HepG2 (cell line): Measurements from ENCODE around the gene P3R3URF. TPM values are rescaled to one million over a fixed set of nuclear protein-coding genes. Genes with fewer than 3 reads are reported as not detected.

Experiments
- ATAD3A ChIP-seq: sonication (generic); formaldehyde crosslinking; IDR thresholded peaks from 2 replicates; pipeline ENCODE4 v1.4.0; 2020; ENCODE audit warnings: missing genetic modification reagents
- BRD4 ChIP-seq: sonication (generic); formaldehyde crosslinking; IDR thresholded peaks from 2 replicates; pipeline ENCODE4 v1.4.0; 2020; ENCODE audit warnings: missing genetic modification reagents
- CENPT ChIP-seq: sonication (generic); formaldehyde crosslinking; IDR thresholded peaks from 2 replicates; pipeline ENCODE4 v1.8.0; 2022; ENCODE audit warnings: low read depth, mild to moderate bottlenecking, moderate library complexity, missing genetic modification reagents
- CREB1 ChIP-seq, 2 experiments: fragments of 450-650 bp in 1 of 2; IDR thresholded peaks; 2 replicates each; pipeline ENCODE4 v1.6.1; 2016 to 2017; ENCODE audit warnings: control low read depth in 1 of 2, mild to moderate bottlenecking in 1 of 2, missing compliant biosample characterization in 1 of 2, missing genetic modification characterization in 1 of 2
- JUND ChIP-seq: sonication (generic); formaldehyde crosslinking; IDR thresholded peaks from 2 replicates; pipeline ENCODE4 v1.8.0; 2022; ENCODE audit warnings: mild to moderate bottlenecking, missing genetic modification reagents
- KDM5B ChIP-seq: sonication (generic); formaldehyde crosslinking; IDR thresholded peaks from 2 replicates; pipeline ENCODE4 v1.4.0; 2020; ENCODE audit warnings: missing genetic modification reagents, mild to moderate bottlenecking, borderline replicate concordance
- NCOA2 ChIP-seq: sonication (generic); formaldehyde crosslinking; IDR thresholded peaks from 2 replicates; pipeline ENCODE4 v1.8.0; 2022; ENCODE audit warnings: inconsistent platforms
- NR3C1 ChIP-seq: sonication (generic); formaldehyde crosslinking; IDR thresholded peaks from 2 replicates; pipeline ENCODE4 v1.4.0; 2020; ENCODE audit warnings: missing genetic modification reagents
- PITX1 ChIP-seq: sonication (generic); formaldehyde crosslinking; IDR thresholded peaks from 2 replicates; pipeline ENCODE4 v1.5.1; 2020; ENCODE audit warnings: mild to moderate bottlenecking, missing genetic modification reagents
- POGZ ChIP-seq: sonication (generic); formaldehyde crosslinking; IDR thresholded peaks from 2 replicates; pipeline ENCODE4 v1.4.0; 2020; ENCODE audit warnings: mild to moderate bottlenecking, missing genetic modification reagents
- RFXAP ChIP-seq: sonication (generic); formaldehyde crosslinking; IDR thresholded peaks from 2 replicates; pipeline ENCODE4 v1.4.0; 2020; ENCODE audit warnings: missing genetic modification reagents, borderline replicate concordance
- TBX2 ChIP-seq: sonication (generic); formaldehyde crosslinking; IDR thresholded peaks from 2 replicates; pipeline ENCODE4 v1.5.0; 2020; ENCODE audit warnings: missing genetic modification reagents, mild to moderate bottlenecking, borderline replicate concordance
- TP53 ChIP-seq: sonication (generic); formaldehyde crosslinking; conservative IDR thresholded peaks from 2 replicates; pipeline ENCODE4 v1.4.0; 2020; ENCODE audit warnings: missing genetic modification reagents
- ZBTB42 ChIP-seq: sonication (generic); formaldehyde crosslinking; IDR thresholded peaks from 2 replicates; pipeline ENCODE4 v1.5.0; 2020; ENCODE audit warnings: mild to moderate bottlenecking, missing genetic modification reagents
- ZSCAN29 ChIP-seq: sonication (generic); formaldehyde crosslinking; conservative IDR thresholded peaks from 2 replicates; pipeline ENCODE4 v1.4.0; 2020; ENCODE audit warnings: mild to moderate bottlenecking, missing genetic modification reagents
- polyA plus RNA-seq, 8 experiments: library from polyadenylated mRNA; depleted of rRNA in 3 of 8; stranded (reverse) in 7 of 8; unstranded in 1 of 8; fragments of >200 nt; fragmentation: Illumina TruSeq in 4 of 8; extraction: Trizol in 4 of 8; gene quantifications; 2 replicates each; pipeline versions ENCODE4 v1.2.1 to v1.2.3, GENCODE V29; 2011 to 2016; ENCODE audit warnings: low read depth in 4 of 8, missing spikeins in 1 of 8, mixed read lengths in 1 of 8; ENCODE audit not compliant: insufficient read depth in 1 of 8
- total RNA-seq, 5 experiments: library from RNA; depleted of rRNA; stranded (reverse); fragments of >200 nt; fragmentation: Illumina TruSeq; extraction: Trizol; gene quantifications; 2 replicates each; pipeline ENCODE4 v1.2.3, GENCODE V29; 2016; ENCODE audit warnings: low read depth in 1 of 5
- TF ChIP-seq, protein P1 (sequence below): sonication (generic); formaldehyde crosslinking; IDR thresholded peaks from 2 replicates; pipeline ENCODE4 v1.4.0; 2020; ENCODE audit warnings: low read depth, mild to moderate bottlenecking, missing genetic modification reagents
- TF ChIP-seq, protein P2 (sequence below): sonication (generic); formaldehyde crosslinking; IDR thresholded peaks from 2 replicates; pipeline ENCODE4 v1.5.1; 2020; ENCODE audit warnings: missing genetic modification reagents, mild to moderate bottlenecking, borderline replicate concordance
- TF ChIP-seq, protein P3 (sequence below): sonication (generic); formaldehyde crosslinking; IDR thresholded peaks from 2 replicates; pipeline ENCODE4 v1.8.0; 2022; ENCODE audit warnings: missing genetic modification reagents, mild to moderate bottlenecking, moderate library complexity, borderline replicate concordance
- TF ChIP-seq, protein P4 (sequence below): sonication (generic); formaldehyde crosslinking; IDR thresholded peaks from 2 replicates; pipeline ENCODE4 v1.5.0; 2020; ENCODE audit warnings: missing genetic modification reagents, mild to moderate bottlenecking, borderline replicate concordance
- TF ChIP-seq, protein P5 (sequence below): sonication (generic); formaldehyde crosslinking; IDR thresholded peaks from 2 replicates; pipeline ENCODE4 v1.4.0; 2020; ENCODE audit warnings: missing genetic modification reagents

Gene P3R3URF
- total and polyA plus RNA-seq, 2 of the 13 experiments (the other 11 are each of a cell fraction or from before 2014, with no cell fraction given): not detected

DNA sequence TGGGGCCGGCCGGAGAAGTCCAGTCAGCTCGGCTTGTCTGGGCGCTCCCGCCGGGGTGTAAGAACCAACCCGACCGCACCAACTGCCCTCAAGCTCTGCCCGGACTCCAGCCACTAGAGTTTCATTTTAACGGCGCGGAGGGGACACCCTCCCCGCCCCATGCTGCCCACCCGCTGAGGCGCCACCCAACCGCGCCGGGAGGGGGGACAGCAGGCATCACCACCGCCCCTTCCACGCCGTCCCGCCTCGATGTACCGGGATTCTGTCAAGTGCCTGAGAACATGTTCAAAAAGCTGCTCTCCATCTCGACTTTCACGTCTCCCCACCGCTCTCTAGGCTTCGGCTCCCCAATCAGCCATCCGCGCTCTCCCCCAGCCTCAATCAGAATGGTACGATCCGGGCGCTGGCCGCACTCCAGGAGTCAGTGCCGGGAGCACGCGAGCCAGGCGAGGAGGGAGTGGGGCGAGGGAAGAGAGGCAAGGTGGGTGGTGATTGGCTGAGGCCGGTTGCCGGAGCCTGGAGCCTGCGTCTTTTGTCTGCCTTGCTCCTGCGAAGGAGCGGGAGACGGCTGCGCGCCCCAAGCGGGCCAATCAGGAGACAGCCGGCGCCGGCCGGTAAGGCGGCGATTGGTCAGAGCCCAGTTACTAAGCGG is 43.6 kb downstream of the P3R3URF start, which contains the start of gene PIK3R3 (continued):
- TF ChIP-seq CREB1 (IDR thresholded peaks at IDR 0.05) (peak; percentile 72; the same call in 1 of the 2 replicates), CREB1 (CRISPR knock-in tag; IDR thresholded peaks at IDR 0.05) (peak; percentile 90), POGZ (CRISPR knock-in tag) (peak; percentile 42), ATAD3A (CRISPR knock-in tag) (no peak), PITX1 (CRISPR knock-in tag) (no peak; the same call in 1 of the 2 replicates), RFXAP (CRISPR knock-in tag) (peak; percentile 99), ZSCAN29 (peak; percentile 18), BRD4 (peak; percentile 76; the same call in 1 of the 2 replicates), TBX2 (CRISPR knock-in tag) (peak; percentile 94; the same call in 1 of the 2 replicates), TP53 (CRISPR knock-in tag) (no peak), JUND (CRISPR knock-in tag) (0 out of 2 replicates have a peak, but pooled peaks have one; percentile 44), KDM5B (peak; percentile 97; the same call in 1 of the 2 replicates), NCOA2 (CRISPR knock-in tag) (peak; percentile 79; the same call in 1 of the 2 replicates), CENPT (CRISPR knock-in tag) (peak; percentile 90; the same call in 1 of the 2 replicates), ZBTB42 (CRISPR knock-in tag) (peak; percentile 79), NR3C1 (no peak)
- TF ChIP-seq, protein P1, sequence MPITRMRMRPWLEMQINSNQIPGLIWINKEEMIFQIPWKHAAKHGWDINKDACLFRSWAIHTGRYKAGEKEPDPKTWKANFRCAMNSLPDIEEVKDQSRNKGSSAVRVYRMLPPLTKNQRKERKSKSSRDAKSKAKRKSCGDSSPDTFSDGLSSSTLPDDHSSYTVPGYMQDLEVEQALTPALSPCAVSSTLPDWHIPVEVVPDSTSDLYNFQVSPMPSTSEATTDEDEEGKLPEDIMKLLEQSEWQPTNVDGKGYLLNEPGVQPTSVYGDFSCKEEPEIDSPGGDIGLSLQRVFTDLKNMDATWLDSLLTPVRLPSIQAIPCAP (CRISPR knock-in tag): 0 out of 2 replicates have a peak, but pooled peaks have one; percentile 38
- TF ChIP-seq, protein P2, sequence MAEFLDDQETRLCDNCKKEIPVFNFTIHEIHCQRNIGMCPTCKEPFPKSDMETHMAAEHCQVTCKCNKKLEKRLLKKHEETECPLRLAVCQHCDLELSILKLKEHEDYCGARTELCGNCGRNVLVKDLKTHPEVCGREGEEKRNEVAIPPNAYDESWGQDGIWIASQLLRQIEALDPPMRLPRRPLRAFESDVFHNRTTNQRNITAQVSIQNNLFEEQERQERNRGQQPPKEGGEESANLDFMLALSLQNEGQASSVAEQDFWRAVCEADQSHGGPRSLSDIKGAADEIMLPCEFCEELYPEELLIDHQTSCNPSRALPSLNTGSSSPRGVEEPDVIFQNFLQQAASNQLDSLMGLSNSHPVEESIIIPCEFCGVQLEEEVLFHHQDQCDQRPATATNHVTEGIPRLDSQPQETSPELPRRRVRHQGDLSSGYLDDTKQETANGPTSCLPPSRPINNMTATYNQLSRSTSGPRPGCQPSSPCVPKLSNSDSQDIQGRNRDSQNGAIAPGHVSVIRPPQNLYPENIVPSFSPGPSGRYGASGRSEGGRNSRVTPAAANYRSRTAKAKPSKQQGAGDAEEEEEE (CRISPR knock-in tag): no peak
- TF ChIP-seq, protein P3, sequence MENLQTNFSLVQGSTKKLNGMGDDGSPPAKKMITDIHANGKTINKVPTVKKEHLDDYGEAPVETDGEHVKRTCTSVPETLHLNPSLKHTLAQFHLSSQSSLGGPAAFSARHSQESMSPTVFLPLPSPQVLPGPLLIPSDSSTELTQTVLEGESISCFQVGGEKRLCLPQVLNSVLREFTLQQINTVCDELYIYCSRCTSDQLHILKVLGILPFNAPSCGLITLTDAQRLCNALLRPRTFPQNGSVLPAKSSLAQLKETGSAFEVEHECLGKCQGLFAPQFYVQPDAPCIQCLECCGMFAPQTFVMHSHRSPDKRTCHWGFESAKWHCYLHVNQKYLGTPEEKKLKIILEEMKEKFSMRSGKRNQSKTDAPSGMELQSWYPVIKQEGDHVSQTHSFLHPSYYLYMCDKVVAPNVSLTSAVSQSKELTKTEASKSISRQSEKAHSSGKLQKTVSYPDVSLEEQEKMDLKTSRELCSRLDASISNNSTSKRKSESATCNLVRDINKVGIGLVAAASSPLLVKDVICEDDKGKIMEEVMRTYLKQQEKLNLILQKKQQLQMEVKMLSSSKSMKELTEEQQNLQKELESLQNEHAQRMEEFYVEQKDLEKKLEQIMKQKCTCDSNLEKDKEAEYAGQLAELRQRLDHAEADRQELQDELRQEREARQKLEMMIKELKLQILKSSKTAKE: peak; percentile 88
- TF ChIP-seq, protein P4, sequence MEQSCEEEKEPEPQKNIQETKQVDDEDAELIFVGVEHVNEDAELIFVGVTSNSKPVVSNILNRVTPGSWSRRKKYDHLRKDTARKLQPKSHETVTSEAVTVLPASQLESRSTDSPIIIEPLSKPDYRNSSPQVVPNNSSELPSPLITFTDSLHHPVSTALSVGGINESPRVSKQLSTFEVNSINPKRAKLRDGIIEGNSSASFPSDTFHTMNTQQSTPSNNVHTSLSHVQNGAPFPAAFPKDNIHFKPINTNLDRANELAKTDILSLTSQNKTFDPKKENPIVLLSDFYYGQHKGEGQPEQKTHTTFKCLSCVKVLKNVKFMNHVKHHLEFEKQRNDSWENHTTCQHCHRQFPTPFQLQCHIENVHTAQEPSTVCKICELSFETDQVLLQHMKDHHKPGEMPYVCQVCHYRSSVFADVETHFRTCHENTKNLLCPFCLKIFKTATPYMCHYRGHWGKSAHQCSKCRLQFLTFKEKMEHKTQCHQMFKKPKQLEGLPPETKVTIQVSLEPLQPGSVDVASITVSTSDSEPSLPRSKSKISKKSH (CRISPR knock-in tag): peak; percentile 96
- TF ChIP-seq, protein P5, sequence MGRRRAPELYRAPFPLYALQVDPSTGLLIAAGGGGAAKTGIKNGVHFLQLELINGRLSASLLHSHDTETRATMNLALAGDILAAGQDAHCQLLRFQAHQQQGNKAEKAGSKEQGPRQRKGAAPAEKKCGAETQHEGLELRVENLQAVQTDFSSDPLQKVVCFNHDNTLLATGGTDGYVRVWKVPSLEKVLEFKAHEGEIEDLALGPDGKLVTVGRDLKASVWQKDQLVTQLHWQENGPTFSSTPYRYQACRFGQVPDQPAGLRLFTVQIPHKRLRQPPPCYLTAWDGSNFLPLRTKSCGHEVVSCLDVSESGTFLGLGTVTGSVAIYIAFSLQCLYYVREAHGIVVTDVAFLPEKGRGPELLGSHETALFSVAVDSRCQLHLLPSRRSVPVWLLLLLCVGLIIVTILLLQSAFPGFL (CRISPR knock-in tag): 0 out of 2 replicates have a peak, but pooled peaks have one; percentile 72
